GM12801 (cell line): ENCODE data around the gene EGR1.

Source experiments
- TF ChIP-seq, protein P1 (sequence below): IDR thresholded peaks from one replicate; pipeline ENCODE4 v1.5.1; 2011; ENCODE audit warnings: control low read depth; ENCODE audit not compliant: insufficient read length; ENCODE audit errors: extremely low read depth

The EGR1 gene

DNA sequence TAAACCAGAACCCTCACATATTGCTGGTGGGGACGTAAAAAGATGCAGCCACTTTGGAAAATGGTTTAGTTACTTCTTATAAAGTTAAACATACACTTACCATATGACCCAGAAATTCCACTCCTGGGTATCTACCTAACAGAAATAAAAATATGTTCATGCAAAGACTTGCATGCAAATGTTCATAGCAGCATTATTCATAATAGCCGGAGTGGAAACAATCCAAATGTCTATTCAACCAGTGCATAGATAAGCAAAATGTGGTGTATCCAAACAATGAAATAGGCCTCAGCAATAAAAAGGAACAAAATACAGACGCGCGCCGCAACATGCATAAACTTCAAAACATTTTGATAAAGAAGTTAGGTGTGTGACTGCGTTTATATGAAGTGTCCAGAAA, 11.6 kb downstream of the EGR1 start:
- TF ChIP-seq, protein P1, sequence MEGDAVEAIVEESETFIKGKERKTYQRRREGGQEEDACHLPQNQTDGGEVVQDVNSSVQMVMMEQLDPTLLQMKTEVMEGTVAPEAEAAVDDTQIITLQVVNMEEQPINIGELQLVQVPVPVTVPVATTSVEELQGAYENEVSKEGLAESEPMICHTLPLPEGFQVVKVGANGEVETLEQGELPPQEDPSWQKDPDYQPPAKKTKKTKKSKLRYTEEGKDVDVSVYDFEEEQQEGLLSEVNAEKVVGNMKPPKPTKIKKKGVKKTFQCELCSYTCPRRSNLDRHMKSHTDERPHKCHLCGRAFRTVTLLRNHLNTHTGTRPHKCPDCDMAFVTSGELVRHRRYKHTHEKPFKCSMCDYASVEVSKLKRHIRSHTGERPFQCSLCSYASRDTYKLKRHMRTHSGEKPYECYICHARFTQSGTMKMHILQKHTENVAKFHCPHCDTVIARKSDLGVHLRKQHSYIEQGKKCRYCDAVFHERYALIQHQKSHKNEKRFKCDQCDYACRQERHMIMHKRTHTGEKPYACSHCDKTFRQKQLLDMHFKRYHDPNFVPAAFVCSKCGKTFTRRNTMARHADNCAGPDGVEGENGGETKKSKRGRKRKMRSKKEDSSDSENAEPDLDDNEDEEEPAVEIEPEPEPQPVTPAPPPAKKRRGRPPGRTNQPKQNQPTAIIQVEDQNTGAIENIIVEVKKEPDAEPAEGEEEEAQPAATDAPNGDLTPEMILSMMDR: no peak

DNA sequence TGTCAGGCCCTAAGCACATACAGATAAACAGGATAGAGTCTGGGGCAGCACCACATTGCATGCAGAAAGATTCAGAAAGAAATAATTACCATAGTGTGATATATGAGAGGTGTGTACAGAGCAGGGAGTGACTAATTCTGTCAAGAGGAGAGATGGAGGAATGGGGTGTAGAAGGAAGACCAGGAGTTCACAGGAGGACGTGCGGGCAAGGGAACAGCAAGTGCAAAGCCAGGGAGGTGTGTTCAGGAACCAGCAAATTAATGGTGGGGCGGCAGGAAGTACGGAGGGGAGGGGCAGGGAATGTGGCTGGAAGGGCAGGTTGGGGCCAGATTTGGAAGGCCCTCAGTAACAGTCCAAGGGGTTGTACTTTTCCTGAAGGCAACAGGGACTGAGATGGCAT, 17.4 kb downstream of the EGR1 start:
- TF ChIP-seq, protein P1: no peak

DNA sequence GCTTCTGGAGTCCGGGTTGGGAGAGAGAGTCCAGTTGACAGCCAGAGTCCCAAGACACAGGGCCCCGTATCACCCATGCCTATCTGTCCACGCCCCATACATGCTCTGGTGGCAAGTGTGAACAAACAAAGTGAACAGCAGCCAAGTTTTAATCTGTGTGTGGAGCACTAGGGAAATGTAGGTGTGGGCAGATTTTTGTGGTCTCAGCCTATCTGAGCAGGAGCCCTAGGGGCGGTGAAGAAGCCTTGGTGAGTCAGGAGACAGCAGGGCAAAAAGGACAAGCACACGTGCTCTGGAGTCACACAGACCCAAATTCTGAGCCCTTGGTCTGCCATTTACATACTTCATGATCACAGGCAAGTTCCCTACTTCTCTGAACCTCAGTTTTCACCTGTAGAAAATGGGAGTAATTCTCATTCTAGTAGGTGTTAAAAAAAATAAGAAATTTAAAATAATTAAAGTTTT, 23.2 kb downstream of the EGR1 start:
- TF ChIP-seq, protein P1: no peak

DNA sequence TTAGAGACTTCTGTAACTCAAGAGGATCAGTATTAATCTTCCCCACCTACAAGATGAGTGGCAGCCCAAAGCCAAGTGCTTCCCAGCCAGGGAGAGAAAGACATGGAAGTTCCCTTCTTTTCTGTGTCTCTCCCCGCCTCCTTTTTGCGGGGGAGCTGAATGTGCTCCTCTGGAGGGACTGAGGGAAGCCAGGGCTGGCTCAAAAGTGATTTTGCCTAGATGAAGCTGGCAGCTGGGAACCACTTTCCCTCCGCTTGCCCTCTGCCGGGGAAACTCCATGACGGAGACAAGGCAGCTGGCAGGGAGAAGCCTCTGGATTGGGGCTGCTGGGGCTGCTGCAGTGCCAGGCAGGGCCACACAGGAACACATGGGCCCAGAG, 24.4 kb downstream of the EGR1 start:
- TF ChIP-seq, protein P1: no peak

DNA sequence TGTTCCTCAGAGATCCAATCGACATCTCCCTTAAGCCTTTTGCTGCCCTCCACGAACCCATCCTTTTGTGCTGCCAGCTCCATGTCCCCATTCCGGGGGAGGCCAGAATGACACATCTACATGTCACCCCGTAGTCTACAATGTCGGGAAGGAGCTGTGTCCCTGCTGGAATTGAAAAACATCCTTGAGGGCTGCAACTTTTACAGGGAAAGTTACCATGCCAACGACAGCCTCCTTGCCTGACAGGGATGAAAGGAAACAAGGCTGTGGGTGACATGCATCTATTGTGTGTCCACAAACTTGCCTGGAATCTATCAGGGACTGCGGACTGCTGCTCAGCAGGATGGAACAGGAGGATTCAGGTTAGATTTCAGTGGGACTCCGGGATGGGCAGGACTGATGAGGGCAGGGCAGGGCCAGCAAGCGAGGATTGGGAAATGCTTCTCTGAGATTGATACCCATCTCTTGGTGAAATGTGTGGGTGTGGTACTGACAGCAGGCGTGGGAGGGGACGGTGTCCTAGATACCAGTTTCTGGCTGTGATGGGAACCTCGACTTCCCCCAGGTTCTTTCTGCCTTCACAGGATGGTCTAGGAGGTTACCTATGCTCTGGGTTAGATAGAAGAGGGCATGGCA, 25.5 kb downstream of the EGR1 start:
- TF ChIP-seq, protein P1: no peak

DNA sequence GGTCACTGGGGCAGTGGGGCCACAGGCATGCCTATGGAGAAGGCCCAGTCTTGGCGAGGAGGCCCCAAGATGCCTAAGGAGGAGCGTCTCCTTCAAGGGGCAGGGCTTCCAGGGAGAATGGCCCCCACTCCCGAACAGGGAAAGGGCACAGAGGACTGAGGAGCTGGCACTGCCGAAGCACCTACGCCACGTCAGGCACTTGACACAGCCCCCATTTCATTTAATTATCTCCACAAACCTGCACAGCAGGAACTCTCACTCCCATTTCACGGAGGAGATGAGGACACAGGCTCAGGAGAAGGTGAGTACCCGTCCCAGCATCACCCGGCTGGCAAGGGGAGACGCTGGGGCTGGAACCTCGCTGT, 26.0 kb downstream of the EGR1 start:
- TF ChIP-seq, protein P1: no peak

DNA sequence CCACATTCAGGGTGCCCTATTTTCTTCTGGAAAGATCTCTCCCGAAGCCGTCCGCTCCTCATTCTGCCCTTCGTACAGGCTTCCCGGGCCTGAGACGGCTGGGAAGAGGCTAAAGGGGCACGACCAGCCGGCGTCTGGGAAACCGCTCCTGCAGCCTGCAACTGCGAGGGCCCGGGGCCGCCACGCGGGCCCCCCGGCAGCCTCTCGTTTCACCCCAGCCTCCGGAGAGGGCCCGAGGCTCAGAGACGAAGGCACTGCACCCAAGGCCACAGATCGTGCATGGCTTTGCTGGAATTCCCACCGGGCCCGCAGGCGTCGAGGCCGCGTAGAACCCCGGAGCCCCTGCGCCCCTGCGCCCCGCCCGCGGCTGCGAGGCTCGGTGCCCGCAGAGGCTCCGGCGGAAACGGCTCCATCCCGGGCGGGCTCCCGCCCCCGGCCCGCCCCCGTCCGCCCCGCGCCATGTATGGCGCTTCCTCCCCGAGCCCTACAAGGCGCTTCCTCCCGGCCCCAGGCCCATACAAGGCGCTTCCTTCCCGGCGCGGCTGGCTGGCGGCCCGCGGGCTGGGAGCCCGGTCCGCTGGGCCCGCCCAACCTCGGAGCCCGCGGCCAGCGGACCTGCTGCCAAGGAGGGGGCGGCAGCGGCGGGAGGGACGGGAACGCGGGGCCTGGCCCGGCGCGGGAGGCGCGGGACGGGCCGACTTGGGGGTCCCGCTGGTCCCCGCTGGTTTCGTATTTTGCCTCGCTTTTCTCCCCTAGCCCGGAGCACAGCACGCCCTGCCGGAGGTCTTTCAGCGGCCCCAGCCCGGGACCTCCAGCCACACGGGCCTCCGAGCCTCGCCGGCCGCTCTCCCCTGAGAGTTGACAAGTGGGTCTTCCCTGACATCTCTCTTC, 26.6 kb downstream of the EGR1 start:
- TF ChIP-seq, protein P1: no peak
